Calu3 (cell line): ENCODE measurements around the gene GPR146. TPM values are rescaled to one million over a fixed set of nuclear protein-coding genes. Genes with fewer than 3 reads are reported as not detected.

Experiments used
- BruUV-seq: library from RNA; stranded (reverse); fragments of 400-500 nt; replicated peaks from 2 replicates; lab custom pipeline; 2021; lab: Mats Ljungman, UMichigan
- CTCF ChIA-PET: fragments of 300-600 bp; sonication (Branson Sonifier 250); formaldehyde crosslinking; loops from one replicate; lab custom pipeline; 2022; ENCODE audit warnings: antibody characterized with exemption; lab: Charles Lee
- DNase-seq: peaks from one replicate; pipeline ENCODE4 v3.0.0; 2022
- H3K27ac Mint-ChIP-seq: one replicate; pipeline ENCODE4 v1.8.0; 2022; ENCODE audit warnings: mixed read lengths; ENCODE audit not compliant: unreplicated experiment
- H3K27me3 Mint-ChIP-seq: one replicate; pipeline ENCODE4 v1.8.0; 2022; ENCODE audit warnings: mixed read lengths; ENCODE audit not compliant: unreplicated experiment
- H3K36me3 Mint-ChIP-seq: one replicate; pipeline ENCODE4 v1.8.0; 2022; ENCODE audit warnings: mild to moderate bottlenecking, moderate library complexity, mixed read lengths; ENCODE audit not compliant: insufficient read depth, unreplicated experiment
- H3K4me1 Mint-ChIP-seq: one replicate; pipeline ENCODE4 v1.8.0; 2022; ENCODE audit warnings: mild to moderate bottlenecking, low read depth, mixed read lengths; ENCODE audit not compliant: unreplicated experiment
- H3K4me3 Mint-ChIP-seq: one replicate; pipeline ENCODE4 v1.8.0; 2022; ENCODE audit warnings: mild to moderate bottlenecking, low read depth, moderate library complexity, mixed read lengths; ENCODE audit not compliant: unreplicated experiment
- H3K9me3 Mint-ChIP-seq: one replicate; pipeline ENCODE4 v1.8.0; 2022; ENCODE audit warnings: low read depth, mixed read lengths; ENCODE audit not compliant: unreplicated experiment
- CTCF ChIP-seq: fragments of 200-600 bp; IDR thresholded peaks from one replicate; pipeline ENCODE4 v1.8.0; 2022; ENCODE audit warnings: antibody characterized with exemption; ENCODE audit not compliant: unreplicated experiment
- intact Hi-C: fragments of 100-400 bp; cut with micrococcal nuclease; formaldehyde crosslinking; loops from one replicate; pipeline ENCODE4 v1.10.0; 2022; ENCODE audit not compliant: unreplicated experiment
- total RNA-seq: library from RNA; stranded (reverse); gene quantifications from 2 replicates; pipeline ENCODE4 v1.2.3, GENCODE V29; 2022

The GPR146 gene
- total RNA-seq, 1 experiment from 2014 or later: 0.66 TPM

GRCh38 chr7:1099637-1100036, 55.3 kb downstream of the GPR146 start:
- peaks cover 3% of the 10 kb centered on the region for H3K9me3 Mint-ChIP-seq
- TF ChIP-seq CTCF: no peak
- H3K36me3 Mint-ChIP-seq: no peaks in the 10 kb centered on the region
- CTCF ChIA-PET: interaction anchor here (0.6 kb wide), 1 partner anchor 93 kb away, joined by 3 read pairs; no protein-coding TSS in a partner anchor
- no peak overlapping the region for H3K4me3 Mint-ChIP-seq
- DNase-seq: no peak
- BruUV-seq: no TSS peak
- no peaks in the 10 kb centered on the region for H3K27me3 Mint-ChIP-seq
- no peaks in the 10 kb centered on the region for H3K4me1 Mint-ChIP-seq
- intact Hi-C loops: no loop called here
- no peak overlapping the region for H3K27ac Mint-ChIP-seq

- Mint-ChIP-seq H3K27ac (no peak overlapping the region), H3K36me3 (no peaks in the 10 kb centered on the region), H3K9me3 (peaks cover 3% of the 10 kb centered on the region), H3K27me3 (no peaks in the 10 kb centered on the region), H3K4me1 (no peaks in the 10 kb centered on the region), H3K4me3 (no peak overlapping the region)
- no TSS peak for BruUV-seq
- no peak for DNase-seq
- intact Hi-C loops: no loop called here
- CTCF ChIA-PET: interaction anchor here (0.6 to 1.1 kb wide), 2 partner anchors 12 to 35 kb away, joined by 3 read pairs; no protein-coding TSS in a partner anchor
- no peak for TF ChIP-seq CTCF
These were observed 56.0 kb downstream of the GPR146 start for GRCh38 chr7:1100386-1100785.

GRCh38 chr7:1100834-1101562, 56.7 kb downstream of the GPR146 start:
- no peak for DNase-seq
- H3K4me1 Mint-ChIP-seq: no peaks in the 10 kb centered on the region
- H3K36me3 Mint-ChIP-seq: peaks cover 1% of the 10 kb centered on the region

More at GRCh38 chr7:1100834-1101562, 56.7 kb downstream of the GPR146 start:
- Mint-ChIP-seq H3K9me3 (peaks cover 3% of the 10 kb centered on the region), H3K4me3 (no peak overlapping the region), H3K27me3 (no peaks in the 10 kb centered on the region), H3K27ac (no peak overlapping the region)
- TF ChIP-seq CTCF: no peak
- no TSS peak for BruUV-seq
- intact Hi-C loops: no loop called here
- CTCF ChIA-PET: interaction anchor here (0.6 to 1.1 kb wide), 2 partner anchors 12 to 36 kb away, joined by 3 read pairs; no protein-coding TSS in a partner anchor
